Uterus (tissue), 4 donors: ENCODE data around the gene PLS1. TPM values are rescaled to one million over a fixed set of nuclear protein-coding genes. Genes with fewer than 3 reads are reported as not detected.

Experiments used
- DNase-seq, 2 donors: peaks; one replicate each; pipeline ENCODE4 v3.0.0-alpha.2; 2019 to 2020
- H3K27ac ChIP-seq, 2 donors: fragments of 200-600 bp; sonication (generic); 1 replicate in 1 of 2; 2 replicates in 1 of 2; pipeline ENCODE4 v1.5.1; 2016 to 2018
- H3K27me3 ChIP-seq, 2 donors: fragments of 200-600 bp; sonication (generic); one replicate each; pipeline ENCODE4 v1.5.1; 2018 to 2019; ENCODE audit warnings: control low read depth in 1 of 2
- H3K36me3 ChIP-seq, 2 donors: fragments of 200-600 bp; sonication (generic); one replicate each; pipeline ENCODE4 v1.5.1; 2019; ENCODE audit warnings: control low read depth in 1 of 2
- H3K4me1 ChIP-seq, 2 donors: fragments of 200-600 bp; sonication (generic); one replicate each; pipeline ENCODE4 v1.5.1; 2018 to 2019; ENCODE audit warnings: control low read depth in 1 of 2
- H3K4me3 ChIP-seq, 2 donors: fragments of 200-600 bp; sonication (generic); 1 replicate in 1 of 2; 2 replicates in 1 of 2; pipeline ENCODE4 v1.5.1; 2018 to 2019; ENCODE audit warnings: mild to moderate bottlenecking in 1 of 2
- H3K9me3 ChIP-seq, 2 donors: fragments of 200-600 bp; sonication (generic); one replicate each; pipeline ENCODE4 v1.5.1; 2019; ENCODE audit warnings: control low read depth in 1 of 2
- POLR2A ChIP-seq, 2 donors: fragments of 450-650 bp; IDR thresholded peaks; one replicate each; pipeline ENCODE4 v1.6.1; 2016; ENCODE audit warnings: antibody characterized with exemption in 2 of 2, mild to moderate bottlenecking in 1 of 2, moderate library complexity in 1 of 2
- intact Hi-C: fragments of 100-400 bp; cut with DNase I; formaldehyde crosslinking; loops from one replicate; pipeline ENCODE4 v1.15.1; 2023; ENCODE audit warnings: low total_unique reads
- total RNA-seq, 4 donors: library from RNA; depleted of rRNA in 3 of 4; stranded (reverse); fragments of >200 nt in 3 of 4; gene quantifications; one replicate each; pipeline versions ENCODE4 v1.1.0 to v1.2.4, GENCODE V29; 2014 to 2023
- TF ChIP-seq, protein P1 (sequence below), 4 experiments: fragments of 200-600 bp in 2 of 4; fragments of 450-650 bp in 2 of 4; sonication (generic) in 2 of 4; IDR thresholded peaks; one replicate each; pipeline ENCODE4 v1.5.1; 2016 to 2019; ENCODE audit warnings: antibody characterized with exemption in 4 of 4, mild to moderate bottlenecking in 2 of 4, moderate library complexity in 1 of 4
- donor health status: DM: yes; HTN: yes; CAD: no.

Gene PLS1
- total RNA-seq, 4 donors from 2014 or later = 0.26 to 4.5 (median 1.8) TPM

DNA sequence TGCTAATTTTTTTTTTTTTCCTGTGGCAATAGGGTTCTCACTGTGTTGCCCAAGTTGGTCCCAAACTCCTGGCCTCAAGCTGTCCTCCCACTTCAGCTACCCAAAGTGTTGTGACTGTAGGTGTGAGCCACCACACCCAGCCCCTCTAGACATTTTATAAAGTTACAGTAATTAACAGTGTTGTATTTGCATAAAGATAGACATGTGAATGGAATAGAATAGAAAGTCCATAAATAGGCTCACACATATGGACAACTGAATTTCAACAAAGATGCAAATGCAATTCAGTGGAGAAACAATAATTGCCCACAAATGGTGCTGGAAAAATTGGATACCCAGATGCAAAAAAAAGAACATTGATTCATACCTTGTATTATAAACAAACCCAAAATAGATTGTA lies 39.9 kb downstream of the PLS1 start:
- Histone ChIP-seq H3K27me3 (no peaks in the 10 kb centered on the region), H3K27ac (no peak overlapping the region), H3K36me3 (no peaks in the 10 kb centered on the region), H3K9me3 (no peaks in the 10 kb centered on the region), H3K4me3 (no peak overlapping the region), H3K4me1 (no peaks in the 10 kb centered on the region)
- intact Hi-C loops = no loop called here
- no peak for TF ChIP-seq POLR2A (IDR thresholded peaks at IDR 0.05)
- TF ChIP-seq, protein P1, sequence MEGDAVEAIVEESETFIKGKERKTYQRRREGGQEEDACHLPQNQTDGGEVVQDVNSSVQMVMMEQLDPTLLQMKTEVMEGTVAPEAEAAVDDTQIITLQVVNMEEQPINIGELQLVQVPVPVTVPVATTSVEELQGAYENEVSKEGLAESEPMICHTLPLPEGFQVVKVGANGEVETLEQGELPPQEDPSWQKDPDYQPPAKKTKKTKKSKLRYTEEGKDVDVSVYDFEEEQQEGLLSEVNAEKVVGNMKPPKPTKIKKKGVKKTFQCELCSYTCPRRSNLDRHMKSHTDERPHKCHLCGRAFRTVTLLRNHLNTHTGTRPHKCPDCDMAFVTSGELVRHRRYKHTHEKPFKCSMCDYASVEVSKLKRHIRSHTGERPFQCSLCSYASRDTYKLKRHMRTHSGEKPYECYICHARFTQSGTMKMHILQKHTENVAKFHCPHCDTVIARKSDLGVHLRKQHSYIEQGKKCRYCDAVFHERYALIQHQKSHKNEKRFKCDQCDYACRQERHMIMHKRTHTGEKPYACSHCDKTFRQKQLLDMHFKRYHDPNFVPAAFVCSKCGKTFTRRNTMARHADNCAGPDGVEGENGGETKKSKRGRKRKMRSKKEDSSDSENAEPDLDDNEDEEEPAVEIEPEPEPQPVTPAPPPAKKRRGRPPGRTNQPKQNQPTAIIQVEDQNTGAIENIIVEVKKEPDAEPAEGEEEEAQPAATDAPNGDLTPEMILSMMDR (IDR thresholded peaks at IDR 0.05) = no peak
- no peak for DNase-seq

DNA sequence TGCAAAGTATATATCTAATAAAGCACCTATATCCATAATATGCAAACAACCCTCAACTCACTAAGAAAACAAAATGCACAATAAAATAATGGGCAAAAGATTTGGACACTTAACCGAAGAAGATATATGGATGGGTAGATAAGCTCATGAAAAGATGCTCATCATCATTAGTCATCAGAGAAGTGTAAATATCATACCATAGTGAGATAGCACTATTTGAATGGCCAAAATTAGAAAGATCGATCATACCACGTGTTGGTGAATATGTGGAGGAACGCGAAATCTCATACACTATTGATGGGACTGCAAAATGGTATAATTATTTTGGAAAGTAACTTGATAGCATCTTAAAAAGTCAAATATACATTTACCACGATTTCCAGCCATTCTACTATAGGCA lies 40.5 kb downstream of the PLS1 start:
- no peak for TF ChIP-seq POLR2A (IDR thresholded peaks at IDR 0.05)
- TF ChIP-seq, protein P1 (IDR thresholded peaks at IDR 0.05) = no peak

DNA sequence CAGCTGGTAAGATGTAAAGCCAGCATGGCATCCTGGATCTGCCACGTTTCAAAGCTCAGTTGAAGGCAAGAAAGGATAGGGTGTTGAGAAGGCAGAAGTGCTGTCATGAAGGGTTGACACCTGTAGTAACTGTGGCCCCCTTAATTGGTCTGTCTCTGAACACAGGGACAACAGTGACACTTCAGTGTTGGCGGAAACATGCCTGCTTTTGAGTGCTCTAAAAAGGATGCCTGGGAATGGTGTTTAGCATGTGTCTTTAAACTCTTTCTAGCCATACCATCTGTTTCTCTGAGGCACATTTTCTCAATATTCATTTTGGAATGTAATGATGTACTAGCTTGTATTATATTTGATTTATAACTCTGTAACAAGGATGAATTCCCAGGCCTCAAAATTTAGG lies 42.1 kb downstream of the PLS1 start:
- no peak for DNase-seq
- Histone ChIP-seq H3K36me3 (no peaks in the 10 kb centered on the region), H3K4me3 (no peak overlapping the region), H3K27me3 (no peaks in the 10 kb centered on the region), H3K4me1 (no peaks in the 10 kb centered on the region), H3K9me3 (no peaks in the 10 kb centered on the region), H3K27ac (no peak overlapping the region)
- TF ChIP-seq POLR2A (IDR thresholded peaks at IDR 0.05) = no peak
- TF ChIP-seq, protein P1 (IDR thresholded peaks at IDR 0.05) = no peak
- intact Hi-C loops = no loop called here

More for the DNA sequence above, 40.5 kb downstream of the PLS1 start:
- H3K27me3 ChIP-seq = no peaks in the 10 kb centered on the region
- intact Hi-C loops = no loop called here
- no peak for DNase-seq
- H3K4me1 ChIP-seq = no peaks in the 10 kb centered on the region
- no peak overlapping the region for H3K27ac ChIP-seq
- no peak overlapping the region for H3K4me3 ChIP-seq
- H3K36me3 ChIP-seq = no peaks in the 10 kb centered on the region
- no peaks in the 10 kb centered on the region for H3K9me3 ChIP-seq

DNA sequence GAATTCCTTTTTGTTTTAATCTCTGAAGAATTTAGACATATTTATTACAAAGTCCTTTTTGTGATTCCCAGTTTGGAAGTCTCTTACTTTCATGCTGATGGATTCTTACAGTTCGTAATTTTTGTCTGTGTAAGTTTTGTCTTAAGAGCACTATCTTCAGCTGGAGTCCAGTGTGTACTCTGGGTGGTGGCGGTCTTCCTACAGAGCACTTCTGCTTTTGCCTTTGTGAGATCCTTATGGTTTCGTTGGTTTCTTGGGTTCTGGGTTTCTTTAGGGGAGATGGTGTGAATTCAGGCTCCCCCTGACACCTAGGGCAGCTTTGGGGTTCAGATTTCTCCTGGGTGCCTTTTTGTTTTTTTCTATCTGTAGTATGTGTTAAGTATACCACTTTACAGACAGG lies 45.3 kb downstream of the PLS1 start:
- H3K4me1 ChIP-seq = no peaks in the 10 kb centered on the region
- intact Hi-C loops = no loop called here
- TF ChIP-seq, protein P1 (IDR thresholded peaks at IDR 0.05) = no peak
- TF ChIP-seq POLR2A (IDR thresholded peaks at IDR 0.05) = no peak

DNA sequence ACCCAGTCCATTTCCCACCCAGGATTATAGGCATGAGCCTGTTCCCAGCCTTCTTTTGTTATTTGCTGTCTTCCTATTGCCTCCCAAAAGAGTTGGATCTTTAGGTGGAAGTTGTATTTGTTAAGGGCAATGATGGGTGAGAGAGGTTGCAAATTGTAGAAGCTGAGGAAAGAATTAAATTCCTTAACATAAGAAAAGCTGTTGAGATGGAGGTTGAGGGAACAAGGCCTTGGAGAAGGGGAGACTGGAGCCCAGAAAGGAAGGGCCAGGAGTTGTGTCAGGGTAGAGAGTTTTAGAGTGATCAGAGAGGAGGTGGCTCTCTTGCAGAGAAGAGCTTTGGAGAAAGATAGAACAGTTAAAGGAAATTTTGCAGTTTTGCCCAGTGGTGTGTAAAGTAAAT lies 46.8 kb downstream of the PLS1 start:
- intact Hi-C loops = no loop called here
- Histone ChIP-seq H3K27ac (no peak overlapping the region), H3K4me3 (no peak overlapping the region), H3K36me3 (no peaks in the 10 kb centered on the region), H3K27me3 (no peaks in the 10 kb centered on the region), H3K4me1 (no peaks in the 10 kb centered on the region), H3K9me3 (no peaks in the 10 kb centered on the region)
- TF ChIP-seq, protein P1 (IDR thresholded peaks at IDR 0.05) = no peak
- no peak for TF ChIP-seq POLR2A (IDR thresholded peaks at IDR 0.05)
- DNase-seq = no peak

More for the DNA sequence above, 45.3 kb downstream of the PLS1 start:
- DNase-seq = no peak
- Histone ChIP-seq H3K27ac (no peak overlapping the region), H3K9me3 (no peaks in the 10 kb centered on the region), H3K27me3 (no peaks in the 10 kb centered on the region), H3K36me3 (no peaks in the 10 kb centered on the region), H3K4me3 (no peak overlapping the region)
